CD4-positive, alpha-beta T cell treated with Interleukin-4 for 4 hours (primary cell): ENCODE results near the gene PAWR.
"Not testable (repeated sequence)": the region's sequence is repeated elsewhere in the genome, so short reads cannot be mapped to it uniquely, and the experiment has no call there.

ENCODE experiments used
- DNase-seq: peaks from one replicate; pipeline ENCODE4 v3.0.0-alpha.2; 2020

The PAWR gene

DNA sequence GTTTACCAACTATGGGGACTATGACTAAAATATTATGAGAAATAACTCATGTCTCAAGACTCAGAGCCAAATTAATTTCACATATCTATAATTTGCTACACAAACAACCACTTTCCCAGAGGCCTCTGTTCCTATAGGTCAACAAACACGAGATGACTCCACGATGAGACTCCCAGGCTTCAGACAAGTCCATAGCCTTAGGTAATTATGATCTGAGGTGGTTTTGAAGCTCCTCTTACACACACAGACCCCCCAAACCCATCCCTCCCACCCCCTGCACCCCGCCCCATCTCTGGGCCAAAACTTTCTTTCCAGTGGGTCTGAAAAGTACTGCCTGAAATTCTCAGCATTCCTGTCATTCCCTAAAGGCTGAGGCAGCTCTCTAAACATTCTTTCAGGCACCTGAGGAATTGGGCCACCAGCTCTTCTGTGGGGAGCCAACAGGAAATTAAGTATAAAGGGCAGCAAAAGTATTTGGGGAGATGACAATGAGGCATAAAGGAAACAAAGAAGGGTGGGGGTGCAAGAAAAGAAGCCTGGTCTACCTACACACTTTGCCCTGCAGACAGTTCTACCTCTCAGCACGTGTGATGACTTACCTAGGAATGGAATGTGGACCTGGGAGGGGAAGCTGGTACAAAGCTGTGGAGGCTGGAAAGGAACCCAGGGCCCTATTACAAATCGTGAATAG, 143.6 kb downstream of the PAWR start:
- no peak for DNase-seq

DNA sequence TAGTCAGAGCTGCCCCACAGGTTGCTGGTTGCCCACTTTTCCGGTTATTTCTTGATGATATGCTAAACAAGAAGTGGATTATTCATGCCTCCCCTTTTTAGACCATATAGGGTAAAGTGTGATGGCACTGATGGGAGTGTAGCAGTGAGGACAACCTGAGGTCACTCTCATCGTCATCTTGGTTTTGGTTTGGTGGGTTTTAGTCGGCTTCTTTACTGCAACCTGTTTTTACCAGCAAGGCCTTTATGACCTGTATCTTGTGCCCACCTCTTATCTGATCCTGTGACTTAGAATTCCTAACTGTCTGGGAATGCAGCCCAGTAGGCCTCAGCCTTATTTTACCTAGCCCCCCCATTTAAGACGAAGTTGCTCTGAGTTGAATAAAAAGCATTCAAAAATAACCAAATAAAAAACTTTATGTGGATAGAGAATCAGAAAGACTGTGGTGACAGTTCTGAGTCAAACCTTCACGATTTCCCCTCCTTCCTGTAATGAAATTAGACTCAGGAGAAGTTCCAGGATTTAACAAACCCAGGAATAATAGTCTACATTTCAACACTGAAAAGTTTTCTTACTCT, 144.2 kb downstream of the PAWR start:
- no peak for DNase-seq

DNA sequence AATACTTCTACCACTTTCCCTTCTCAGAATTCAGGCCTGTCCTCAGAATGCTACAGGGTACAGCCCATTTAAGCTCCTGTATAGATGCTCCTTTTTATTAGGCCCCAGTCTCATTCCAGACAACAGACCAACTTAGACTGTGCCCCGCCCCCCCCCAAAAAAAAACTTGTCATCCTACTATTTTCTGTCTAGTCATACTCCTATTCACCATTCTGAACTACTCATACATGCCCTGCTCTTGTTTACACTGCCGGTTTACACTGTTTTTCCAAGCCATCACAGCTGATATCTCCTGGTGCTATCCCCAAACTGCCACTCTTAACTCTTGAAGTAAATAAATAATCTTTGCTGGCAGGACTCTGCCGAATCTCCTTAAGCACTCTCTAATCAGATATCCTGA, 146.3 kb downstream of the PAWR start:
- DNase-seq, result not testable (repeated sequence)

DNA sequence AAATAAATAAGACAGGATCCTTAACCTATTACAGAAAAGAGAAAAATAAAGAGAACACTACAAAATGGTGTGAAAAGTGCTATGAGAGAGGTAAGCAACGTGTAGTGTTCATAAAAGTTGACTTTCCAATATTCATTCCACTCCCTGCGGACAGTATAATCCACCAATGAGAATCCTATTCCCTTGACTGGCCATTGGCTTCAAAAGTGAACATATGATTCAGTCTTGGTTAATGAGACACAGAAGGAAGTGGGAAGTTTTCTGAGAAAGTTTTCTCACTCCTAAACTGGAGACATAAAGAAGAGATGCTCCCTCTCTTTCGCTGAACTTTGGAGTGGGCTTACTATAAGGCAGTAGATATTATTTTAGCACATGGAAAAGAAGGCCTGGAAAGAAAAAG, 153.1 kb downstream of the PAWR start:
- no peak for DNase-seq

DNA sequence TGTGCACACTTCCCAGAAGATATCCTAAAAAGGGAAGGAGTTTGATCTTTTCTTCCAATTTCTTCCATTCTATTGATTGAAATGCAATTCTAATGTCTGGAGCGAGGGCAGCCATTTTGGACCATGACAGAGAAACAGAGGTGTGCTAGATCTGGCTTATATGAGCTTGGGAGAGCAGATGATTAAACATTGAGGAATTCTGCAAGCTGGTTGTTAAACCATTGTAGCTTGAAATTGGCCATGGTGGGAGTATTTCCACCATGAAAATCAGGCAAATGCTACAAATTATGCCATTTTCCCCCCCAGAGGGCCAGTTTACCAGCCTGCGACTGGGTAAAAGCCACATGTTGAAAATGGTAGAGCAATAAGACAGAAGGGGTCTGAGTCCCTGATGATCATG, 155.0 kb downstream of the PAWR start:
- DNase-seq, result no peak
